ENCODE data around the gene NFIB.

DNA sequence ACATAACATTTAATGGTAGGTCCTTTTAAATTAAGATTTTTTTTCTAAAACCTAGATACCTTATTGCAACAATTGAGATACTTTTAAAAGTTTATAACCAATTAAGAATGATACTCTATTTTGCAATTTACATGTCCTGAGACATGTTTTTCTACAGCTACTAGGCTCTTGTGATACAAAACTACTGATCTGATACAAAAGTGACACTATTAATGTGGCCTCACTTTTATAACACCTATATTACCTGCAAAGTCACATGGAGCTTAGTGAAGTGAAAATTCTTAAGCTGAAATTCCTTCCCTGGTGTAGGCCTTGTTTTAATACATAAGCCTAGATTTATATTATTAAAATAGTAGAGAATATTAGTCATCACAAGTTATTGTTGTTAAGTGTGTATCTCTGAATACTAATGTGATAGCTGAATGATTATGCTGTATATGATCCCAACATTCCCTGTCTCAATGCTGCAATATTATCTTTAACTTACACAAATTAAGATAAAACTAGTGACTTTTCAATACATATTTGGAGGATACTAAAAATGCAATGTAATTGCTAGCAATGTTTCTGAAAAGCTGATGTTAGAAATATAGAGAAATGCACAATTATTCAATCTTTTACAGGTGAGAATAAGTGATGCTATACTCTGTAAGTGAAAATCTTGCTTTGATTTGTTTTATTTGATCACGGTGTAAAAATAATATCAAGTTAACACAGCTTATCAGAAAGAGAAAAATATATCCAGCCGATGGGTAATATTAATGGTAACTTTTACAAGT lies 2.6 kb downstream of the NFIB start:
- TF ChIP-seq, protein P1, sequence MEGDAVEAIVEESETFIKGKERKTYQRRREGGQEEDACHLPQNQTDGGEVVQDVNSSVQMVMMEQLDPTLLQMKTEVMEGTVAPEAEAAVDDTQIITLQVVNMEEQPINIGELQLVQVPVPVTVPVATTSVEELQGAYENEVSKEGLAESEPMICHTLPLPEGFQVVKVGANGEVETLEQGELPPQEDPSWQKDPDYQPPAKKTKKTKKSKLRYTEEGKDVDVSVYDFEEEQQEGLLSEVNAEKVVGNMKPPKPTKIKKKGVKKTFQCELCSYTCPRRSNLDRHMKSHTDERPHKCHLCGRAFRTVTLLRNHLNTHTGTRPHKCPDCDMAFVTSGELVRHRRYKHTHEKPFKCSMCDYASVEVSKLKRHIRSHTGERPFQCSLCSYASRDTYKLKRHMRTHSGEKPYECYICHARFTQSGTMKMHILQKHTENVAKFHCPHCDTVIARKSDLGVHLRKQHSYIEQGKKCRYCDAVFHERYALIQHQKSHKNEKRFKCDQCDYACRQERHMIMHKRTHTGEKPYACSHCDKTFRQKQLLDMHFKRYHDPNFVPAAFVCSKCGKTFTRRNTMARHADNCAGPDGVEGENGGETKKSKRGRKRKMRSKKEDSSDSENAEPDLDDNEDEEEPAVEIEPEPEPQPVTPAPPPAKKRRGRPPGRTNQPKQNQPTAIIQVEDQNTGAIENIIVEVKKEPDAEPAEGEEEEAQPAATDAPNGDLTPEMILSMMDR (conservative IDR thresholded peaks at IDR 0.05 in 1 of 2, IDR thresholded peaks at IDR 0.05 in 1 of 2; ENCODE audit: low read depth in 1 of 2, low read length in 2 of 2): no peak
- TF ChIP-seq EZH2 (IDR thresholded peaks at IDR 0.05; ENCODE audit: low read length, missing control alignments): no peak
